HepG2 (cell line): ENCODE data around the gene MYLK3.

Experiments used
- DPF2 ChIP-seq: sonication (generic); formaldehyde crosslinking; IDR thresholded peaks from 2 replicates; pipeline ENCODE4 v1.4.0; 2020; ENCODE audit warnings: mild to moderate bottlenecking, low read depth, missing genetic modification reagents, borderline replicate concordance
- MAFK ChIP-seq, 2 experiments: IDR thresholded peaks in 1 of 2; conservative IDR thresholded peaks in 1 of 2; 2 replicates each; pipeline ENCODE4 v1.6.1; 2011; ENCODE audit warnings: improper control_type of control experiment in 2 of 2, low read length in 2 of 2
- PAX8 ChIP-seq: sonication (generic); formaldehyde crosslinking; IDR thresholded peaks from 2 replicates; pipeline ENCODE4 v1.8.0; 2022; ENCODE audit warnings: mild to moderate bottlenecking, missing genetic modification reagents, borderline replicate concordance
- SMAD3 ChIP-seq: sonication (generic); formaldehyde crosslinking; IDR thresholded peaks from 2 replicates; pipeline ENCODE4 v1.4.0; 2020; ENCODE audit warnings: missing genetic modification reagents
- ZNF274 ChIP-seq: sonication (generic); formaldehyde crosslinking; IDR thresholded peaks from 2 replicates; pipeline ENCODE4 v1.5.1; 2020; ENCODE audit warnings: mild to moderate bottlenecking, missing genetic modification reagents
- ZNF678 ChIP-seq: sonication (generic); formaldehyde crosslinking; IDR thresholded peaks from 2 replicates; pipeline ENCODE4 v1.4.0; 2020; ENCODE audit warnings: mild to moderate bottlenecking, missing genetic modification reagents
- TF ChIP-seq, protein P1 (sequence below): sonication (generic); formaldehyde crosslinking; IDR thresholded peaks from 2 replicates; pipeline ENCODE4 v1.8.0; 2022; ENCODE audit warnings: mild to moderate bottlenecking, missing genetic modification reagents
- TF ChIP-seq, protein P2 (sequence below), 2 experiments: IDR thresholded peaks; 2 replicates each; pipeline ENCODE4 v1.6.1; 2011 to 2012; ENCODE audit warnings: low read length in 2 of 2, borderline replicate concordance in 1 of 2, low read depth in 1 of 2, mild to moderate bottlenecking in 1 of 2, moderate library complexity in 1 of 2
- TF ChIP-seq, protein P3 (sequence below): IDR thresholded peaks from 2 replicates; pipeline ENCODE4 v1.6.1; 2016; ENCODE audit warnings: low read depth, missing genetic modification reagents, missing compliant biosample characterization
- TF ChIP-seq, protein P4 (sequence below): IDR thresholded peaks from 2 replicates; pipeline ENCODE4 v1.6.1; 2016; ENCODE audit warnings: missing compliant biosample characterization, missing genetic modification reagents, borderline replicate concordance
- TF ChIP-seq, protein P5 (sequence below): sonication (generic); formaldehyde crosslinking; IDR thresholded peaks from 2 replicates; pipeline ENCODE4 v1.5.1; 2020; ENCODE audit warnings: missing genetic modification reagents, mild to moderate bottlenecking, borderline replicate concordance

DNA sequence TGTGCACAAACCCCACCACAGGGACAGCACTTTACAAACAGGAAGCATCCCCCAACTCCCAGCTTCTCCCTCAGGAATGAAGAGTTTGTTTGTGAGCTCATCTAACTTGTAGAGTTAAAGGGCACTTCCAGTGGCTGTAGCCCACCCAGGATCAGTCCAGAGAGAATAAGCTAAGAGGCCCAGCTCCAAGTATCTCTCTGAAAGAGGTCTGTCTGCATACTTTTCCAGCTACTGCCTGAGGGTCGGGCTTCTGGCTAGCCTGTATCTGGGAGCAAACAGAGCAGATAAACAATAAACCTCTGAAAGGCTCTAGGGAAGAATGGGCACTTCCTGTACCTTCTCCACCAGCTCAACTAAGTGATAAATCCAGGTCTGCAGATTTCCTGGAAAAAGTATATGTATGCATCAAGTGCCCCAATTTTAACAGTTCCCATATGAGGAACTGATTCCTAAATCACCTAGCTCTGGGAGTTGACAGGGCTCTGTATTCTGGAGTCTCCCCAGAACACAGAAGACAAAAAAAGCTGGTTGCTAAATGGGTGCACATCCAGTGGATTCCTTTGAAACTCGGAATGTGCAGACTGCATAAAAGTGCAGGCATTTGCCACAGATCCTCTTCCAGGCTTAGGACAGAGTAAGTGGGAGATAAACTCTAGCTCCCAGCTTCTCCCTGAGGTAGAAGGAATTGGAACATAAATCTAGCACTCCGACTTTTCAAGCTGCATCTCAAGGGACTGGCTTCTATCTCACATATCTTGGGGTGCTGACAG, 37.1 kb upstream of the MYLK3 start:
- TF ChIP-seq SMAD3 (CRISPR knock-in tag) (no peak), MAFK (conservative IDR thresholded peaks at IDR 0.05 in 1 of 2, IDR thresholded peaks at IDR 0.05 in 1 of 2; ENCODE audit: low read length in 2 of 2) (no peak), DPF2 (CRISPR knock-in tag) (no peak), ZNF678 (CRISPR knock-in tag) (no peak), ZNF274 (CRISPR knock-in tag) (no peak), PAX8 (no peak)
- TF ChIP-seq, protein P1, sequence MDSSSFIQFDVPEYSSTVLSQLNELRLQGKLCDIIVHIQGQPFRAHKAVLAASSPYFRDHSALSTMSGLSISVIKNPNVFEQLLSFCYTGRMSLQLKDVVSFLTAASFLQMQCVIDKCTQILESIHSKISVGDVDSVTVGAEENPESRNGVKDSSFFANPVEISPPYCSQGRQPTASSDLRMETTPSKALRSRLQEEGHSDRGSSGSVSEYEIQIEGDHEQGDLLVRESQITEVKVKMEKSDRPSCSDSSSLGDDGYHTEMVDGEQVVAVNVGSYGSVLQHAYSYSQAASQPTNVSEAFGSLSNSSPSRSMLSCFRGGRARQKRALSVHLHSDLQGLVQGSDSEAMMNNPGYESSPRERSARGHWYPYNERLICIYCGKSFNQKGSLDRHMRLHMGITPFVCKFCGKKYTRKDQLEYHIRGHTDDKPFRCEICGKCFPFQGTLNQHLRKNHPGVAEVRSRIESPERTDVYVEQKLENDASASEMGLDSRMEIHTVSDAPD (CRISPR knock-in tag): no peak
- TF ChIP-seq, protein P2, sequence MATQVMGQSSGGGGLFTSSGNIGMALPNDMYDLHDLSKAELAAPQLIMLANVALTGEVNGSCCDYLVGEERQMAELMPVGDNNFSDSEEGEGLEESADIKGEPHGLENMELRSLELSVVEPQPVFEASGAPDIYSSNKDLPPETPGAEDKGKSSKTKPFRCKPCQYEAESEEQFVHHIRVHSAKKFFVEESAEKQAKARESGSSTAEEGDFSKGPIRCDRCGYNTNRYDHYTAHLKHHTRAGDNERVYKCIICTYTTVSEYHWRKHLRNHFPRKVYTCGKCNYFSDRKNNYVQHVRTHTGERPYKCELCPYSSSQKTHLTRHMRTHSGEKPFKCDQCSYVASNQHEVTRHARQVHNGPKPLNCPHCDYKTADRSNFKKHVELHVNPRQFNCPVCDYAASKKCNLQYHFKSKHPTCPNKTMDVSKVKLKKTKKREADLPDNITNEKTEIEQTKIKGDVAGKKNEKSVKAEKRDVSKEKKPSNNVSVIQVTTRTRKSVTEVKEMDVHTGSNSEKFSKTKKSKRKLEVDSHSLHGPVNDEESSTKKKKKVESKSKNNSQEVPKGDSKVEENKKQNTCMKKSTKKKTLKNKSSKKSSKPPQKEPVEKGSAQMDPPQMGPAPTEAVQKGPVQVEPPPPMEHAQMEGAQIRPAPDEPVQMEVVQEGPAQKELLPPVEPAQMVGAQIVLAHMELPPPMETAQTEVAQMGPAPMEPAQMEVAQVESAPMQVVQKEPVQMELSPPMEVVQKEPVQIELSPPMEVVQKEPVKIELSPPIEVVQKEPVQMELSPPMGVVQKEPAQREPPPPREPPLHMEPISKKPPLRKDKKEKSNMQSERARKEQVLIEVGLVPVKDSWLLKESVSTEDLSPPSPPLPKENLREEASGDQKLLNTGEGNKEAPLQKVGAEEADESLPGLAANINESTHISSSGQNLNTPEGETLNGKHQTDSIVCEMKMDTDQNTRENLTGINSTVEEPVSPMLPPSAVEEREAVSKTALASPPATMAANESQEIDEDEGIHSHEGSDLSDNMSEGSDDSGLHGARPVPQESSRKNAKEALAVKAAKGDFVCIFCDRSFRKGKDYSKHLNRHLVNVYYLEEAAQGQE (IDR thresholded peaks at IDR 0.05; ENCODE audit: borderline replicate concordance in 1 of 2, low read depth in 1 of 2, low read length in 2 of 2): no peak
- TF ChIP-seq, protein P3, sequence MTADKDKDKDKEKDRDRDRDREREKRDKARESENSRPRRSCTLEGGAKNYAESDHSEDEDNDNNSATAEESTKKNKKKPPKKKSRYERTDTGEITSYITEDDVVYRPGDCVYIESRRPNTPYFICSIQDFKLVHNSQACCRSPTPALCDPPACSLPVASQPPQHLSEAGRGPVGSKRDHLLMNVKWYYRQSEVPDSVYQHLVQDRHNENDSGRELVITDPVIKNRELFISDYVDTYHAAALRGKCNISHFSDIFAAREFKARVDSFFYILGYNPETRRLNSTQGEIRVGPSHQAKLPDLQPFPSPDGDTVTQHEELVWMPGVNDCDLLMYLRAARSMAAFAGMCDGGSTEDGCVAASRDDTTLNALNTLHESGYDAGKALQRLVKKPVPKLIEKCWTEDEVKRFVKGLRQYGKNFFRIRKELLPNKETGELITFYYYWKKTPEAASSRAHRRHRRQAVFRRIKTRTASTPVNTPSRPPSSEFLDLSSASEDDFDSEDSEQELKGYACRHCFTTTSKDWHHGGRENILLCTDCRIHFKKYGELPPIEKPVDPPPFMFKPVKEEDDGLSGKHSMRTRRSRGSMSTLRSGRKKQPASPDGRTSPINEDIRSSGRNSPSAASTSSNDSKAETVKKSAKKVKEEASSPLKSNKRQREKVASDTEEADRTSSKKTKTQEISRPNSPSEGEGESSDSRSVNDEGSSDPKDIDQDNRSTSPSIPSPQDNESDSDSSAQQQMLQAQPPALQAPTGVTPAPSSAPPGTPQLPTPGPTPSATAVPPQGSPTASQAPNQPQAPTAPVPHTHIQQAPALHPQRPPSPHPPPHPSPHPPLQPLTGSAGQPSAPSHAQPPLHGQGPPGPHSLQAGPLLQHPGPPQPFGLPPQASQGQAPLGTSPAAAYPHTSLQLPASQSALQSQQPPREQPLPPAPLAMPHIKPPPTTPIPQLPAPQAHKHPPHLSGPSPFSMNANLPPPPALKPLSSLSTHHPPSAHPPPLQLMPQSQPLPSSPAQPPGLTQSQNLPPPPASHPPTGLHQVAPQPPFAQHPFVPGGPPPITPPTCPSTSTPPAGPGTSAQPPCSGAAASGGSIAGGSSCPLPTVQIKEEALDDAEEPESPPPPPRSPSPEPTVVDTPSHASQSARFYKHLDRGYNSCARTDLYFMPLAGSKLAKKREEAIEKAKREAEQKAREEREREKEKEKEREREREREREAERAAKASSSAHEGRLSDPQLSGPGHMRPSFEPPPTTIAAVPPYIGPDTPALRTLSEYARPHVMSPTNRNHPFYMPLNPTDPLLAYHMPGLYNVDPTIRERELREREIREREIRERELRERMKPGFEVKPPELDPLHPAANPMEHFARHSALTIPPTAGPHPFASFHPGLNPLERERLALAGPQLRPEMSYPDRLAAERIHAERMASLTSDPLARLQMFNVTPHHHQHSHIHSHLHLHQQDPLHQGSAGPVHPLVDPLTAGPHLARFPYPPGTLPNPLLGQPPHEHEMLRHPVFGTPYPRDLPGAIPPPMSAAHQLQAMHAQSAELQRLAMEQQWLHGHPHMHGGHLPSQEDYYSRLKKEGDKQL: no peak
- TF ChIP-seq, protein P4, sequence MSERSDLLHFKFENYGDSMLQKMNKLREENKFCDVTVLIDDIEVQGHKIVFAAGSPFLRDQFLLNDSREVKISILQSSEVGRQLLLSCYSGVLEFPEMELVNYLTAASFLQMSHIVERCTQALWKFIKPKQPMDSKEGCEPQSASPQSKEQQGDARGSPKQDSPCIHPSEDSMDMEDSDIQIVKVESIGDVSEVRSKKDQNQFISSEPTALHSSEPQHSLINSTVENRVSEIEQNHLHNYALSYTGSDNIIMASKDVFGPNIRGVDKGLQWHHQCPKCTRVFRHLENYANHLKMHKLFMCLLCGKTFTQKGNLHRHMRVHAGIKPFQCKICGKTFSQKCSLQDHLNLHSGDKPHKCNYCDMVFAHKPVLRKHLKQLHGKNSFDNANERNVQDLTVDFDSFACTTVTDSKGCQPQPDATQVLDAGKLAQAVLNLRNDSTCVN (CRISPR knock-in tag): no peak
- TF ChIP-seq, protein P5, sequence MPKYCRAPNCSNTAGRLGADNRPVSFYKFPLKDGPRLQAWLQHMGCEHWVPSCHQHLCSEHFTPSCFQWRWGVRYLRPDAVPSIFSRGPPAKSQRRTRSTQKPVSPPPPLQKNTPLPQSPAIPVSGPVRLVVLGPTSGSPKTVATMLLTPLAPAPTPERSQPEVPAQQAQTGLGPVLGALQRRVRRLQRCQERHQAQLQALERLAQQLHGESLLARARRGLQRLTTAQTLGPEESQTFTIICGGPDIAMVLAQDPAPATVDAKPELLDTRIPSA (CRISPR knock-in tag): no peak
